Spleen (tissue), 7 donors: ENCODE data around the gene MRM1.

Source experiments
- CTCF ChIP-seq, 11 experiments: fragments of 200-600 bp in 7 of 11; fragments of 450-650 bp in 4 of 11; sonication (generic) in 4 of 11; IDR thresholded peaks in 8 of 11; conservative IDR thresholded peaks in 3 of 11; 1 replicate in 7 of 11; 2 replicates in 4 of 11; pipeline versions ENCODE4 v1.4.0 to v1.8.0; 2016 to 2021; ENCODE audit warnings: antibody characterized with exemption in 11 of 11, inconsistent platforms in 4 of 11, mild to moderate bottlenecking in 1 of 11
- POLR2A ChIP-seq, 3 donors: fragments of 450-650 bp; IDR thresholded peaks; one replicate each; pipeline ENCODE4 v1.5.1; 2017; ENCODE audit warnings: antibody characterized with exemption in 3 of 3, mild to moderate bottlenecking in 1 of 3
- POLR2AphosphoS5 ChIP-seq, 3 donors: sonication (generic); formaldehyde crosslinking; IDR thresholded peaks; one replicate each; pipeline ENCODE4 v1.5.1; 2017; ENCODE audit warnings: antibody characterized with exemption in 3 of 3
- donor health status: DM: no; HTN: no; CAD: no; lungs with moderate emphysema.
- donor health status: DM: no; HTN: no; CAD: no.
- donor health status: DM: no; HTN: no; CAD: no.

- TF ChIP-seq CTCF (IDR thresholded peaks at IDR 0.05 in 8 of 11, conservative IDR thresholded peaks at IDR 0.05 in 3 of 11) (no peak), POLR2A (IDR thresholded peaks at IDR 0.05) (no peak), POLR2AphosphoS5 (IDR thresholded peaks at IDR 0.05) (no peak)
These were observed 3.3 kb upstream of the MRM1 start for GRCh38 chr17:36597866-36598777.
